Measurements from ENCODE around the gene FGF7.
"Not testable (repeated sequence)": the region's sequence is repeated elsewhere in the genome, so short reads cannot be mapped to it uniquely, and the experiment has no call there.

The FGF7 gene

GRCh38 chr15:49439678-49440395 is 16.8 kb downstream of the FGF7 start:
- DNase-seq, result no peak

- no peak for DNase-seq
These were observed 18.3 kb downstream of the FGF7 start for GRCh38 chr15:49441356-49441755.

DNA sequence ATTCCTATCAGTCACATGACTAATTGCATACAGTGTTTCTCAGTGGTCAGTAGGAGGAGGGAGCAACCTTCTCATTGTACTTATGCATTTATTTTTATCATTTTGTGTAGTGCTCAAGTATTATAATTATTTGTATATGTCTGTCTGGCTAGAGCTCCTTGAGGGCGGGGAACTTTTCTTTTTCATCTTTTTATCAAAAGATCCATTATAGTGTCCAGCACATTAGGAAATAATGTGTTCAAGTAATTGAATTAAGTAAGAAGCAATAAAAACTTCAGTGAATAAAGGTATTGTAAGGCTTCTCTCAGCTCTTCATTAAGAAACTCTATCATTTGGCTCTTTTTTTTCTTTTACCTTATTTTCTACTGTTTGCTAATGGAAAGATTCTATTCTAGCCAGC is 18.8 kb downstream of the FGF7 start:
- DNase-seq, result no peak

- no peak for DNase-seq
These were observed 29.6 kb downstream of the FGF7 start for GRCh38 chr15:49452595-49452994.

- no peak for DNase-seq
These were observed 33.1 kb downstream of the FGF7 start for GRCh38 chr15:49456166-49456565.

DNA sequence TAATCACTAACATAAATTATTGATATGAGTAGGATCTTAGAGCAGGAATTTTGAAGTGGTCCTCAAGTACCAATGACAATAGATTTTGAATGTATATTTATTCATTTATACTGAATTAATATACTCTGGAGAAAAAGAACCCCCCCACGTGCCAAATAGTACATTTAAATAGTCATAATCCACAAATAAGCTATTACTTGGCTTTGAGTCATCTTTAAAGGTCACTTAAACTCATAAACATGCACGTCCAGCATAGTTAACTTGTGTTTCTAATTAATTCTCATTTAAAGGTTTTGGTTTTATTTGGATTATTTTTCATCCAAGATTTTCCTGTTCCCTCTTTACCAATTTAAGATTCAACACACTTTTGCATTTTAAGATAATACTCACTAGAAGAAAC is 35.1 kb downstream of the FGF7 start:
- no peak for DNase-seq

- no peak for DNase-seq
These were observed 37.4 kb downstream of the FGF7 start for GRCh38 chr15:49460411-49460941.

- DNase-seq, result no peak
These were observed 39.3 kb downstream of the FGF7 start for GRCh38 chr15:49462232-49462844.

- DNase-seq, result no peak
These were observed 41.5 kb downstream of the FGF7 start for GRCh38 chr15:49464522-49464921.

GRCh38 chr15:49466119-49466518 is 43.1 kb downstream of the FGF7 start:
- no peak for DNase-seq

- no peak for DNase-seq
These were observed 44.9 kb downstream of the FGF7 start for GRCh38 chr15:49467746-49468480.

DNA sequence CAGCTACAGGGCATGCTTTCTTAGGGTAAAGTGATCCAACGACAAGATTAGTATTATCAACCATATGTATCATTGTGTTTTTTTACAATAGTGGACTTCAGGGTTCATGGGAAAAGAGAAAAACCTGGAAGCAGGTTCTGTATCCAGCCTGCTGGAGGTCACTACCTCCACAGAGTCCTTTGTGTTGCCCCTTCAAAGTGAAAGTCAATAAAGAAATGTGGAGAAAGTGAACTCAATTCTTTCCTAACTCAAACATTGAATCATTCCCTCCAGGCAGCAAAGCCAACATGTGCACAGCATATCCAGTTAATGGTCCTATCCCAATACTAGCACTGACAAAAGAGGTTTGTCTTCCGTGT is 45.4 kb downstream of the FGF7 start:
- no peak for DNase-seq

- DNase-seq, result not testable (repeated sequence)
These were observed 48.2 kb downstream of the FGF7 start for GRCh38 chr15:49471248-49471647.

DNA sequence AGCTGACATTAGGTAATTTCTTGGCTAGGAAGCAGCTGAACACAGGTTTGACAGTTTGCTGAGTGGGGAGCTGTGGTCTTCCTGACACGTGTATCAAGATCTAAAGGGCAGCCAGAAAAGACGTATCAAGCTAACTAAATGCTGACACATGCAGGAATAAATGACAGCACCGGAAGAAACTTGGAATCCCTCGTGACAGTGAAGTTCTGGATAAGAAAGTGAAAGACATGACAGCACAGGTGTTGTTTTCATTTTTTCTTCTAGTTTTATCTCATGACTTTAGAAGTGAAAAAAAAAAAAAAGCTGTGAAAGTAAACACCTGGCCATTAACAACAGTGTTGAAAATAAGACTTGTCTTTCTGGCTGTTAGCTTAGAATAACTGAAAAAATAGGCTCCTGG is 48.7 kb downstream of the FGF7 start:
- no peak for DNase-seq

DNA sequence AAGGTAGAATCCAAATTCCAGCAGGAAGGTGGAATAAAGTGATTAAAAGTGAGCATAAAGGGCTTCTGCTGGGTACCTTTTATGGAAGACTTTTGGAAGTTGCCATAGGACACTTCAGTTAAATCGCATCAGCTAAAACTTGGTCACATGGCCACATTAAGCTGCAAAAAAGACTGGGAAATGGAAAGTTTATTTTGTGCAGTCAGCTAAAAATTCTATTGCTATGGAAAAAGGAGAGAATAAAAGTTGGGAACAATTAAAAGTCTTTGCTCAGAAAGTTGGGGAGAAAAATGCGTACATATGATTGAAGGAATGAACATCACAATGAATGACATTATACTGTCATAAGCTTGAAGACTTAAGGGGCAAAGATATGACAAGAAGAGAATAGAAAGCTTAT is 49.3 kb downstream of the FGF7 start:
- DNase-seq, result no peak

GRCh38 chr15:49473031-49473430 is 50.0 kb downstream of the FGF7 start:
- DNase-seq, result no peak

GRCh38 chr15:49478021-49478420 is 55.0 kb downstream of the FGF7 start:
- DNase-seq, result not testable (repeated sequence)

DNA sequence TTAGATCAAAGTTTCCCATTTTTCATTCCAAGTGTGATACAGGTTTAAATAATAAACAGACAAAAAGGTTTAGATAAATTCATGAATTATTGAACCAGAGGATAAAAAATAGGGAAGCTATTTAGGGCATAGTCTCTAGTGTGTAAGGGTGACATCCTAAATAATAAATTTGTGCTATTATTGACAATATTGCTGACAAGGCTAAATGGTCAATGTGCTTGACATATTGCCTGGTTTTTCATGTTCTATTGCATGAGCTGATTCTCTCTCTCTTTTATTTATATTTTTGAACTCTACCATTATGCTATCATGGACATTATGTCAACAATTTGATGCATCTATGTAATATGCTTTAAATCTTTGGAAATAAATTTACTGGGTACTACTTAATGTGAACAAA is 55.9 kb downstream of the FGF7 start:
- DNase-seq, result not testable (repeated sequence)

DNA sequence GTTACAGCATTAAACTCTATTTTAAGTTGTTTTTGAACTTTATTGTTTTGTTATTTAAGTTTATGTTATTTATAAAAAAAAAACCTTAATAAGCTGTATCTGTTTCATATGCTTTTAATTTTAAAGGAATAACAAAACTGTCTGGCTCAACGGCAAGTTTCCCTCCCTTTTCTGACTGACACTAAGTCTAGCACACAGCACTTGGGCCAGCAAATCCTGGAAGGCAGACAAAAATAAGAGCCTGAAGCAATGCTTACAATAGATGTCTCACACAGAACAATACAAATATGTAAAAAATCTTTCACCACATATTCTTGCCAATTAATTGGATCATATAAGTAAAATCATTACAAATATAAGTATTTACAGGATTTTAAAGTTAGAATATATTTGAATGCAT is 62.4 kb downstream of the FGF7 start:
- DNase-seq, result not testable (repeated sequence)

DNA sequence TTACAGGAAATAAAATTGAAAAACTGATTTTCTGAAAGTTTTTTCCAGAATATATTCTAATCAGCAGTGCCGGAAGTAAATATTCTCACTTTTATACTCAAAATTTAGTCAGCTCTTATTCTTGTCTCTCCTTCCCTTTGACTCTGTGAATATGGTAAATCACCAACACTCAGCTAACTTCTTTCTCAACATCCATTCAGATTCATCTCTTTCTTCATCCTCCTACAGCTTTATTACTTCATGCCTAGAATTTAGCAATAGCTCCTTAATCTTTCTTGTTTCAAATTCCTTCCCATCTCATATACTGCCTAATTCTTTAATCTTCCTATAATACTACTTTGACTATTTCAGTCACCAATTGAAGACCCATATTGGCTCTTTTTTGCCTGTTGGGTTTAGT is 67.9 kb downstream of the FGF7 start:
- no peak for DNase-seq

- DNase-seq, result no peak
These were observed 69.1 kb downstream of the FGF7 start for GRCh38 chr15:49492151-49492550.

- no peak for DNase-seq
These were observed 69.8 kb downstream of the FGF7 start for GRCh38 chr15:49492830-49493229.

DNA sequence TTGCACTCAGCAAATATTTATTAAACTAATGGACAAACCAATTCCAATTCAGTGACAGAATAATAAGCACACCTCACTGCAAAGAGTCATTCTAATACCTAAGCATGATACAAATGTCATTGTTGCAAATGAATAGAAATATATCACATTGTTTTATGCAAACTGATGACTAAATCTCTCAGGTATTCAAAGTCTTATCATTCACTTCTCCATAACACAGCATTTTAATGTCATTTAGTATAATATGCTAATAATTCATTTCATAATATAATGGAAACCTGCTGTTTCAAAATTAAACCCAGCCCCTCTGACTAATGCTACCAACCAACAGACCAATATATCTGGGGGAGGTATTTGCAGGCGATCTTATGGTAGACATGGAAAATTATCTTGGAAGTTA is 71.8 kb downstream of the FGF7 start:
- no peak for DNase-seq
